ENCODE data around the gene BUB3. TPM values are rescaled to one million over a fixed set of nuclear protein-coding genes. Genes with fewer than 3 reads are reported as not detected.
A peak's percentile ranks its signal among the peaks of the same experiment; 100 is the strongest.

The BUB3 gene
- total and polyA plus RNA-seq, 2 of the 13 experiments (the other 11 are each of a cell fraction or from before 2014, with no cell fraction given): 174 to 188 TPM

DNA sequence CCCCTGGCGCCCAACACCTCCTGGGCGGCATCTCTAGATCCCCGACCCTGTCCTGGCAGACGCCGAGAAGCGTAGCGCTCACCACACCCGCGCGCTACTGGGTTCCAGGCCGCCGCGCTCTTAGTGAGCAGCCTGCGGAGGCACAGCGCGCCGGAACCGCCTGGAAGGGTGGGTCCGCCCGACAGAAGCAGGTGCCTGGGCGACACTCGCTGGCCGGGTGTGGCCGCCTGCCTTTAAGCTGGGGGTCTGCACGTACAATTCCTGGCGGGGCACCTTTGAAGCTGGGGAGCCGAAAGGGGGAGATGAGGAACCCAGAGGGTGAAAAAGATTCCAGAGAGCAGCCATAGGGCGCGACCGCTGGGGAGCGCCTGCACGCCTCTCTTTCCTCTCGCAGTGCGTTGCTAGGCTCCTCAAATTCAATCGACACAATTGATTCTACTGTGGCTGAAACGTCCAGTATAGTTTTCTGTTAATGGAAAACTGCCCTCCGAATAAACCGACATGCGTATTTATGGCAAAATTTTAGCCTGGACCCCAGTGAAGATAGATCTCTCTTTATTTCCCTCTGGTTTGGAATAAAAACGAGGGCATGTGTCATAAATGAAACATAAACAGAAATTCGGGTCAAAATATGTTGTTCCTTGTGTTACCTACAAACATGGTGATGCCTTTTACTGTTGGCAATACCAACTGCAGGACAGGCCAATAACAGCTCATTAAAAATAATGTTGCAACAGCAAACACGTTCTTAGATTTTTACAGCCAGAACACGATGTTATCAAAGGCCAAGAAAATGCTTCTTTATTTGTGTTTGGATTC lies 13.8 kb upstream of the BUB3 start (continued):
- TF ChIP-seq, protein P1, sequence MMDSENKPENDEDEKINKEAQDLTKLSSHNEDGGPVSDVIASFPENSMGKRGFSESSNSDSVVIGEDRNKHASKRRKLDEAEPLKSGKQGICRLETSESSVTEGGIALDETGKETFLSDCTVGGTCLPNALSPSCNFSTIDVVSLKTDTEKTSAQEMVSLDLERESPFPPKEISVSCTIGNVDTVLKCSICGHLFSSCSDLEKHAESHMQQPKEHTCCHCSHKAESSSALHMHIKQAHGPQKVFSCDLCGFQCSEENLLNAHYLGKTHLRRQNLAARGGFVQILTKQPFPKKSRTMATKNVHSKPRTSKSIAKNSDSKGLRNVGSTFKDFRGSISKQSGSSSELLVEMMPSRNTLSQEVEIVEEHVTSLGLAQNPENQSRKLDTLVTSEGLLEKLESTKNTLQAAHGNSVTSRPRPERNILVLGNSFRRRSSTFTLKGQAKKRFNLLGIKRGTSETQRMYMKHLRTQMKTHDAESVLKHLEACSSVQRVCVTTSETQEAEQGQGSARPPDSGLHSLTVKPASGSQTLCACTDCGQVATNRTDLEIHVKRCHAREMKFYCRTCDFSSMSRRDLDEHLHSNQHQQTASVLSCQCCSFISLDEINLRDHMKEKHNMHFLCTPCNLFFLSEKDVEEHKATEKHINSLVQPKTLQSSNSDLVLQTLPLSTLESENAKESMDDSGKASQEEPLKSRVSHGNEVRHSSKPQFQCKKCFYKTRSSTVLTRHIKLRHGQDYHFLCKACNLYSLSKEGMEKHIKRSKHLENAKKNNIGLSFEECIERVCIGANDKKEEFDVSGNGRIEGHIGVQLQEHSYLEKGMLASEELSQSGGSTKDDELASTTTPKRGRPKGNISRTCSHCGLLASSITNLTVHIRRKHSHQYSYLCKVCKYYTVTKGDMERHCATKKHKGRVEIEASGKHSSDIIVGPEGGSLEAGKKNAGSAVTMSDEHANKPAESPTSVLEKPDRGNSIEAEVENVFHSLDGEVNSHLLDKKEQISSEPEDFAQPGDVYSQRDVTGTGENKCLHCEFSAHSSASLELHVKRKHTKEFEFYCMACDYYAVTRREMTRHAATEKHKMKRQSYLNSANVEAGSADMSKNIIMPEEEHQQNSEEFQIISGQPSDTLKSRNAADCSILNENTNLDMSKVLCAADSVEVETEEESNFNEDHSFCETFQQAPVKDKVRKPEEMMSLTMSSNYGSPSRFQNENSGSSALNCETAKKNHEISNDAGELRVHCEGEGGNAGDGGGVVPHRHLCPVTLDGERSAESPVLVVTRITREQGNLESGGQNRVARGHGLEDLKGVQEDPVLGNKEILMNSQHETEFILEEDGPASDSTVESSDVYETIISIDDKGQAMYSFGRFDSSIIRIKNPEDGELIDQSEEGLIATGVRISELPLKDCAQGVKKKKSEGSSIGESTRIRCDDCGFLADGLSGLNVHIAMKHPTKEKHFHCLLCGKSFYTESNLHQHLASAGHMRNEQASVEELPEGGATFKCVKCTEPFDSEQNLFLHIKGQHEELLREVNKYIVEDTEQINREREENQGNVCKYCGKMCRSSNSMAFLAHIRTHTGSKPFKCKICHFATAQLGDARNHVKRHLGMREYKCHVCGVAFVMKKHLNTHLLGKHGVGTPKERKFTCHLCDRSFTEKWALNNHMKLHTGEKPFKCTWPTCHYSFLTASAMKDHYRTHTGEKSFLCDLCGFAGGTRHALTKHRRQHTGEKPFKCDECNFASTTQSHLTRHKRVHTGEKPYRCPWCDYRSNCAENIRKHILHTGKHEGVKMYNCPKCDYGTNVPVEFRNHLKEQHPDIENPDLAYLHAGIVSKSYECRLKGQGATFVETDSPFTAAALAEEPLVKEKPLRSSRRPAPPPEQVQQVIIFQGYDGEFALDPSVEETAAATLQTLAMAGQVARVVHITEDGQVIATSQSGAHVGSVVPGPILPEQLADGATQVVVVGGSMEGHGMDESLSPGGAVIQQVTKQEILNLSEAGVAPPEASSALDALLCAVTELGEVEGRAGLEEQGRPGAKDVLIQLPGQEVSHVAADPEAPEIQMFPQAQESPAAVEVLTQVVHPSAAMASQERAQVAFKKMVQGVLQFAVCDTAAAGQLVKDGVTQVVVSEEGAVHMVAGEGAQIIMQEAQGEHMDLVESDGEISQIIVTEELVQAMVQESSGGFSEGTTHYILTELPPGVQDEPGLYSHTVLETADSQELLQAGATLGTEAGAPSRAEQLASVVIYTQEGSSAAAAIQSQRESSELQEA (CRISPR knock-in tag; IDR thresholded peaks at IDR 0.05; ENCODE audit: not compliant biosample characterization): no peak
- TF ChIP-seq, protein P2, sequence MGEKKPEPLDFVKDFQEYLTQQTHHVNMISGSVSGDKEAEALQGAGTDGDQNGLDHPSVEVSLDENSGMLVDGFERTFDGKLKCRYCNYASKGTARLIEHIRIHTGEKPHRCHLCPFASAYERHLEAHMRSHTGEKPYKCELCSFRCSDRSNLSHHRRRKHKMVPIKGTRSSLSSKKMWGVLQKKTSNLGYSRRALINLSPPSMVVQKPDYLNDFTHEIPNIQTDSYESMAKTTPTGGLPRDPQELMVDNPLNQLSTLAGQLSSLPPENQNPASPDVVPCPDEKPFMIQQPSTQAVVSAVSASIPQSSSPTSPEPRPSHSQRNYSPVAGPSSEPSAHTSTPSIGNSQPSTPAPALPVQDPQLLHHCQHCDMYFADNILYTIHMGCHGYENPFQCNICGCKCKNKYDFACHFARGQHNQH (CRISPR knock-in tag; IDR thresholded peaks at IDR 0.05): 0 out of 2 replicates have a peak, but pooled peaks have one; percentile 3
- no peak for TF ChIP-seq PHF21A (CRISPR knock-in tag; IDR thresholded peaks at IDR 0.05)
- TF ChIP-seq FOSL2 (CRISPR knock-in tag; IDR thresholded peaks at IDR 0.05): no peak
- TF ChIP-seq JARID2 (CRISPR knock-in tag; IDR thresholded peaks at IDR 0.05; ENCODE audit: insufficient replicate concordance): no peak
- TF ChIP-seq EZH2 (conservative IDR thresholded peaks at IDR 0.05; ENCODE audit: low read depth, low read length): peak; percentile 79
- no peak for TF ChIP-seq YEATS2 (CRISPR knock-in tag; IDR thresholded peaks at IDR 0.05; ENCODE audit: borderline replicate concordance)
- no peak for TF ChIP-seq ZSCAN25 (CRISPR knock-in tag; IDR thresholded peaks at IDR 0.05)
- TF ChIP-seq, protein P3, sequence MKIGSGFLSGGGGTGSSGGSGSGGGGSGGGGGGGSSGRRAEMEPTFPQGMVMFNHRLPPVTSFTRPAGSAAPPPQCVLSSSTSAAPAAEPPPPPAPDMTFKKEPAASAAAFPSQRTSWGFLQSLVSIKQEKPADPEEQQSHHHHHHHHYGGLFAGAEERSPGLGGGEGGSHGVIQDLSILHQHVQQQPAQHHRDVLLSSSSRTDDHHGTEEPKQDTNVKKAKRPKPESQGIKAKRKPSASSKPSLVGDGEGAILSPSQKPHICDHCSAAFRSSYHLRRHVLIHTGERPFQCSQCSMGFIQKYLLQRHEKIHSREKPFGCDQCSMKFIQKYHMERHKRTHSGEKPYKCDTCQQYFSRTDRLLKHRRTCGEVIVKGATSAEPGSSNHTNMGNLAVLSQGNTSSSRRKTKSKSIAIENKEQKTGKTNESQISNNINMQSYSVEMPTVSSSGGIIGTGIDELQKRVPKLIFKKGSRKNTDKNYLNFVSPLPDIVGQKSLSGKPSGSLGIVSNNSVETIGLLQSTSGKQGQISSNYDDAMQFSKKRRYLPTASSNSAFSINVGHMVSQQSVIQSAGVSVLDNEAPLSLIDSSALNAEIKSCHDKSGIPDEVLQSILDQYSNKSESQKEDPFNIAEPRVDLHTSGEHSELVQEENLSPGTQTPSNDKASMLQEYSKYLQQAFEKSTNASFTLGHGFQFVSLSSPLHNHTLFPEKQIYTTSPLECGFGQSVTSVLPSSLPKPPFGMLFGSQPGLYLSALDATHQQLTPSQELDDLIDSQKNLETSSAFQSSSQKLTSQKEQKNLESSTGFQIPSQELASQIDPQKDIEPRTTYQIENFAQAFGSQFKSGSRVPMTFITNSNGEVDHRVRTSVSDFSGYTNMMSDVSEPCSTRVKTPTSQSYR (CRISPR knock-in tag; IDR thresholded peaks at IDR 0.05; ENCODE audit: borderline replicate concordance): no peak
- TF ChIP-seq, protein P4, sequence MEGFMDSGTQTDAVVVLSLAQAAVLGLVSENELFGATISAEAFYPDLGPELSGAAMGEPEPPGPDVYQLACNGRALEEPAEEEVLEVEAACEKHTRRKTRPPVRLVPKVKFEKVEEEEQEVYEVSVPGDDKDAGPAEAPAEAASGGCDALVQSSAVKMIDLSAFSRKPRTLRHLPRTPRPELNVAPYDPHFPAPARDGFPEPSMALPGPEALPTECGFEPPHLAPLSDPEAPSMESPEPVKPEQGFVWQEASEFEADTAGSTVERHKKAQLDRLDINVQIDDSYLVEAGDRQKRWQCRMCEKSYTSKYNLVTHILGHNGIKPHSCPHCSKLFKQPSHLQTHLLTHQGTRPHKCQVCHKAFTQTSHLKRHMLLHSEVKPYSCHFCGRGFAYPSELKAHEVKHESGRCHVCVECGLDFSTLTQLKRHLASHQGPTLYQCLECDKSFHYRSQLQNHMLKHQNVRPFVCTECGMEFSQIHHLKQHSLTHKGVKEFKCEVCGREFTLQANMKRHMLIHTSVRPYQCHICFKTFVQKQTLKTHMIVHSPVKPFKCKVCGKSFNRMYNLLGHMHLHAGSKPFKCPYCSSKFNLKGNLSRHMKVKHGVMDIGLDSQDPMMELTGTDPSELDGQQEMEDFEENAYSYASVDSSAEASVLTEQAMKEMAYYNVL (CRISPR knock-in tag; IDR thresholded peaks at IDR 0.05; ENCODE audit: borderline replicate concordance): no peak
- TF ChIP-seq, protein P5, sequence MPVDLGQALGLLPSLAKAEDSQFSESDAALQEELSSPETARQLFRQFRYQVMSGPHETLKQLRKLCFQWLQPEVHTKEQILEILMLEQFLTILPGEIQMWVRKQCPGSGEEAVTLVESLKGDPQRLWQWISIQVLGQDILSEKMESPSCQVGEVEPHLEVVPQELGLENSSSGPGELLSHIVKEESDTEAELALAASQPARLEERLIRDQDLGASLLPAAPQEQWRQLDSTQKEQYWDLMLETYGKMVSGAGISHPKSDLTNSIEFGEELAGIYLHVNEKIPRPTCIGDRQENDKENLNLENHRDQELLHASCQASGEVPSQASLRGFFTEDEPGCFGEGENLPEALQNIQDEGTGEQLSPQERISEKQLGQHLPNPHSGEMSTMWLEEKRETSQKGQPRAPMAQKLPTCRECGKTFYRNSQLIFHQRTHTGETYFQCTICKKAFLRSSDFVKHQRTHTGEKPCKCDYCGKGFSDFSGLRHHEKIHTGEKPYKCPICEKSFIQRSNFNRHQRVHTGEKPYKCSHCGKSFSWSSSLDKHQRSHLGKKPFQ (CRISPR knock-in tag; IDR thresholded peaks at IDR 0.05; ENCODE audit: insufficient replicate concordance): no peak

Measured in HepG2 (cell line).